ENCODE measurements around the gene GRIN2D. TPM values are rescaled to one million over a fixed set of nuclear protein-coding genes. Genes with fewer than 3 reads are reported as not detected.

Gene GRIN2D
- total RNA-seq, 2 donors from 2014 or later = 0.68 TPM; not detected in 1

DNA sequence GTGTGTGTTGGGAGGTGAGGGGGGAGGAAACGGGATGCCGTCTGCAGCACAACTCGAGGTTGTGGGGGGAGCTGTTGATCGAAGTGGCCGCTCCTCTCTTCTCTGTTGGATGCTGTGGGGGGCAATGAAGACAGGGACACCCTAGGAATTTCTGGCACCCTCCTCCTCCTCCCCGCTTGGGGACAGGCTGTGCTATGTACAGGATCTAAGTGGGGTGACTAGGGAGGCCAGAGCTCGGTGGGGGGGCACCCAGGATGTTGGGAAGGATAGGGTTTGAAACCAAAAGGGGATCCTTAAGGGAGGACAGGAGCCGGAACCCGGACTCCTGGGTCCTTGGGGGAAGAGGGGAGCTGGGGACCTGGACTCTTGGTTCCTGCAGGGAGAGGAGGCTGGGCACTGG is 2.0 kb downstream of the GRIN2D start:
- no peak overlapping the region for H3K27ac ChIP-seq
- no peaks in the 10 kb centered on the region for H3K36me3 ChIP-seq
- peaks cover 21% of the 10 kb centered on the region for H3K27me3 ChIP-seq (replicated peaks; ENCODE audit: insufficient read depth)
- peaks cover 2 to 9% of the 10 kb centered on the region in 2 donors for H3K4me1 ChIP-seq (ENCODE audit: control insufficient read depth in 1 of 2, low read depth in 2 of 2)
- TF ChIP-seq, protein P1, sequence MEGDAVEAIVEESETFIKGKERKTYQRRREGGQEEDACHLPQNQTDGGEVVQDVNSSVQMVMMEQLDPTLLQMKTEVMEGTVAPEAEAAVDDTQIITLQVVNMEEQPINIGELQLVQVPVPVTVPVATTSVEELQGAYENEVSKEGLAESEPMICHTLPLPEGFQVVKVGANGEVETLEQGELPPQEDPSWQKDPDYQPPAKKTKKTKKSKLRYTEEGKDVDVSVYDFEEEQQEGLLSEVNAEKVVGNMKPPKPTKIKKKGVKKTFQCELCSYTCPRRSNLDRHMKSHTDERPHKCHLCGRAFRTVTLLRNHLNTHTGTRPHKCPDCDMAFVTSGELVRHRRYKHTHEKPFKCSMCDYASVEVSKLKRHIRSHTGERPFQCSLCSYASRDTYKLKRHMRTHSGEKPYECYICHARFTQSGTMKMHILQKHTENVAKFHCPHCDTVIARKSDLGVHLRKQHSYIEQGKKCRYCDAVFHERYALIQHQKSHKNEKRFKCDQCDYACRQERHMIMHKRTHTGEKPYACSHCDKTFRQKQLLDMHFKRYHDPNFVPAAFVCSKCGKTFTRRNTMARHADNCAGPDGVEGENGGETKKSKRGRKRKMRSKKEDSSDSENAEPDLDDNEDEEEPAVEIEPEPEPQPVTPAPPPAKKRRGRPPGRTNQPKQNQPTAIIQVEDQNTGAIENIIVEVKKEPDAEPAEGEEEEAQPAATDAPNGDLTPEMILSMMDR (IDR thresholded peaks at IDR 0.05) = no peak
- ATAC-seq (ENCODE audit: insufficient number of reproducible peaks, low FRiP score, low read depth) (no peak), DNase-seq (ENCODE audit: low spot score) (no peak)
- no peaks in the 10 kb centered on the region for H3K9me3 ChIP-seq
- no peak overlapping the region for H3K4me3 ChIP-seq

DNA sequence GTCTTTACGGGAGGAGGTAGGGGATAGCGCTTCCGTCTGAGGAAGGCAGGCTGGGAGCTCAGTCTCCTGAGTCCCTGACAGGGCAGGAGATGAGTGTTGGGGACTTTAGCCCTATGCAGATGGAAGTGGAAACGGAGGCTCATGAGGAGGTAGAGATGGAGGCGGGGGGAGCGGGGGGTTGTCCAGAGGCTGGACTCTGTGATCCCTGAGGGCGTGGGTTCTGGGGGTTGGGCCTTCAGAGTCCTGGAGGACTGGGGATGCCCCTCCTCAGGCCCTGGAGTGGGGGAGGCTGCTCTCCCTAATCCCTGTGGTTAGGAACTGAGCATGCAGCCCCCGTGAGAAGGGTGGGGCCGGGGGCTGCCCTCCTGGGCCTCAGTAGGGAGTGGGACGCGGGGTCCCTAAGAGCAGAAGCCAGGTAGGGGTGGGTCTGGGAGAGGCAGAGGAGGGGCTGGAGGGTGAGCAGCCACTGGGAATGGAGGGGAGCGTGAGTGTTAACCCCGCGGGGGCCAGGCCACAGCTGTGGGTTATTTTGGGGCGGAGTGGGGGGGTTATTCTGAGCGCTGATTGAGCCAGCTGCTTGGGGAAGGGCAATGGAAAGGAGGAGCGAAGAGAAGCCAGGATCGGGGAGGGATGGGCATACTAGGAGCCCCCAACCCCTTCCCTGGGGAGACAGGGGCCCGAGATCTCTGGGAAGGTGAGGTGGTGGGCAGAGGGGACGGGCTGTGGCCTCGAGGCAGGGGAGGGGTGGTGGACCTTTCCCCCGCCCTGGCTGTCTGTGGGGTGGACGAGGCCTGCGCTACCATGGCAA is 2.8 kb downstream of the GRIN2D start:
- Histone ChIP-seq H3K9me3 (no peaks in the 10 kb centered on the region), H3K4me3 (no peak overlapping the region), H3K36me3 (no peaks in the 10 kb centered on the region), H3K27me3 (replicated peaks; ENCODE audit: insufficient read depth) (peaks cover 21% of the 10 kb centered on the region), H3K27ac (peak overlapping the region in 1 of 2 donors; percentile 34), H3K4me1 (ENCODE audit: control insufficient read depth in 1 of 2, low read depth in 2 of 2) (peaks cover 2 to 9% of the 10 kb centered on the region in 2 donors)
- ATAC-seq (ENCODE audit: insufficient number of reproducible peaks, low FRiP score, low read depth) (no peak), DNase-seq (ENCODE audit: low spot score) (no peak)
- TF ChIP-seq, protein P1 (IDR thresholded peaks at IDR 0.05) = no peak

DNA sequence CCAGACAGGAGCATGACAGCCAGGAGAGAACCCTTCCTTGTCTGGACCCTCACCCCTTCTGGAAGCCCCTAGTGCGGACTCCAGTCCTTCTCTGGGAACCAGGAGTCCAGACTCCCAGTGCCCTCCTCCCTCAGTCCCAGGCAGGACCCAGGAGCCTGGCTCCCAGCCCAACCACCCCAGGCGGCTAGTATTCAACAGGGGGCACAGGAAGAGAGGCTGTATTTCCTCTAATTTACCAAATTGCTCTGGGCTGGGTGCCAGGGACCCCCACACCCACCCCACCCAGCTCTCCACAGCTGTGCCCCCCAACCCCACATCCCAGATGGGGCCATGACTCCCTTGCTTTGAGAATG is 3.3 kb downstream of the GRIN2D start:
- no peak for ATAC-seq (ENCODE audit: insufficient number of reproducible peaks, low FRiP score, low read depth)
- TF ChIP-seq, protein P1 (IDR thresholded peaks at IDR 0.05) = no peak
- Histone ChIP-seq H3K27me3 (replicated peaks; ENCODE audit: insufficient read depth) (peaks cover 21% of the 10 kb centered on the region), H3K27ac (no peak overlapping the region), H3K4me3 (no peak overlapping the region), H3K9me3 (no peaks in the 10 kb centered on the region), H3K4me1 (ENCODE audit: control insufficient read depth in 1 of 2, low read depth in 2 of 2) (peaks cover 2 to 9% of the 10 kb centered on the region in 2 donors), H3K36me3 (no peaks in the 10 kb centered on the region)
- DNase-seq (ENCODE audit: low spot score) = no peak

DNA sequence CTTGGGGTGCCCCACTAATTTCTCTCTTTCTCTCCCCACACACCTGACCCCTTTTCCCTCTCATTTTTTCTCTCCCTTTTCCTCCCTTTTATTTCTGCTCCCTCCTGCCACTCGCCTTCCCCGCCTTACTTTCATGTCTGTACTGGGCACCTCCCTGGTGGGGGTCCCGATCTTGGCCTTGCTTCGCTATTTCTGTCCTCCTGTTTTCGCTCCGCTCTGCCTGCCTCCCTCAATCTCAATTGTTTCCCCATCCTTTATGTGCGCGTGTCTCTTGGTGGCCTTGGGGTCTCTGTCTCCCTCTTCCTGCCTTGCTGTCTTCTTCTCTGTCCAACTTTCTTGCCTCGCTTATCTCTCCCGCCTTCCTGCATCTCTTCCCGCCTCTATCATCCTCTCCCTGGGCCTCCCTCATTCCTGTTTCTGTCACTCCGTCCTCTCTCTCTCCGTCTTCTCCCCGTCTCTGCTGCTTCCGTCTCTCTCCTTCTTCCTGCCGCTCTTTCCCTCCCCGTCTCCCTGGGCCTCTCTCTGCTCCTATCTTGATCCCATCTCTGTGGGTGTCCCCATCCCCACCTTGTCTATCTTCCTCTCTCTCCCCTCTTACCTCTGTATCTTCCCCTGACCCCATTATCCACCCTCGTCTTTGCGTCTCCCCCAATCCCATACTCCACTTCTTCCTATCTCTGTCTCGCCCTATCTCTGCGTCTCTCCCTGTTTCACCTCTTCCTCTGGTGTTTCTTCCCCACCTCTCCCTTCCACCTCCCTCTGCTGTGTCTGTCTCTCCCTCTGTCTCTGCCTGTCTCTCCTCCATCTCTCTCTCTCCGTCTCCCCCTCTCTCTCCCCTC is 4.0 kb downstream of the GRIN2D start:
- no peaks in the 10 kb centered on the region for H3K36me3 ChIP-seq
- no peak for ATAC-seq (ENCODE audit: insufficient number of reproducible peaks, low FRiP score, low read depth)
- H3K27ac ChIP-seq = no peak overlapping the region
- H3K4me3 ChIP-seq = peak overlapping the region; percentile 66
- H3K4me1 ChIP-seq (ENCODE audit: control insufficient read depth in 1 of 2, low read depth in 2 of 2) = peaks cover 2 to 9% of the 10 kb centered on the region in 2 donors
- H3K9me3 ChIP-seq = no peaks in the 10 kb centered on the region
- H3K27me3 ChIP-seq (replicated peaks; ENCODE audit: insufficient read depth) = peaks cover 21% of the 10 kb centered on the region
- DNase-seq (ENCODE audit: low spot score) = no peak
- TF ChIP-seq, protein P1 (IDR thresholded peaks at IDR 0.05) = no peak

- DNase-seq (ENCODE audit: low spot score) = no peak
- ATAC-seq (ENCODE audit: insufficient number of reproducible peaks, low FRiP score, low read depth) = no peak
- H3K4me3 ChIP-seq = peak overlapping the region; percentile 66
- no peak overlapping the region for H3K27ac ChIP-seq
- no peaks in the 10 kb centered on the region for H3K9me3 ChIP-seq
- no peaks in the 10 kb centered on the region for H3K36me3 ChIP-seq
- TF ChIP-seq, protein P1 (IDR thresholded peaks at IDR 0.05) = no peak
- peaks cover 17% of the 10 kb centered on the region for H3K27me3 ChIP-seq (replicated peaks; ENCODE audit: insufficient read depth)
- H3K4me1 ChIP-seq (ENCODE audit: control insufficient read depth in 1 of 2, low read depth in 2 of 2) = peaks cover 2 to 9% of the 10 kb centered on the region in 2 donors
These were observed 4.6 kb downstream of the GRIN2D start for GRCh38 chr19:48398102-48398374.

Measured in thoracic aorta (tissue), 2 donors.